GM18520 (cell line): ENCODE results near the gene LAX1.
"Not testable (repeated sequence)": the region's sequence is repeated elsewhere in the genome, so short reads cannot be mapped to it uniquely, and the experiment has no call there.

Experiments used
- ATAC-seq: cut with Tn5 transposase; IDR thresholded peaks from one replicate; pipeline ENCODE4 v1.9.1; 2021; ENCODE audit not compliant: unreplicated experiment

The LAX1 gene

GRCh38 chr1:203768256-203768655 lies 3.3 kb downstream of the LAX1 start:
- no peak for ATAC-seq

DNA sequence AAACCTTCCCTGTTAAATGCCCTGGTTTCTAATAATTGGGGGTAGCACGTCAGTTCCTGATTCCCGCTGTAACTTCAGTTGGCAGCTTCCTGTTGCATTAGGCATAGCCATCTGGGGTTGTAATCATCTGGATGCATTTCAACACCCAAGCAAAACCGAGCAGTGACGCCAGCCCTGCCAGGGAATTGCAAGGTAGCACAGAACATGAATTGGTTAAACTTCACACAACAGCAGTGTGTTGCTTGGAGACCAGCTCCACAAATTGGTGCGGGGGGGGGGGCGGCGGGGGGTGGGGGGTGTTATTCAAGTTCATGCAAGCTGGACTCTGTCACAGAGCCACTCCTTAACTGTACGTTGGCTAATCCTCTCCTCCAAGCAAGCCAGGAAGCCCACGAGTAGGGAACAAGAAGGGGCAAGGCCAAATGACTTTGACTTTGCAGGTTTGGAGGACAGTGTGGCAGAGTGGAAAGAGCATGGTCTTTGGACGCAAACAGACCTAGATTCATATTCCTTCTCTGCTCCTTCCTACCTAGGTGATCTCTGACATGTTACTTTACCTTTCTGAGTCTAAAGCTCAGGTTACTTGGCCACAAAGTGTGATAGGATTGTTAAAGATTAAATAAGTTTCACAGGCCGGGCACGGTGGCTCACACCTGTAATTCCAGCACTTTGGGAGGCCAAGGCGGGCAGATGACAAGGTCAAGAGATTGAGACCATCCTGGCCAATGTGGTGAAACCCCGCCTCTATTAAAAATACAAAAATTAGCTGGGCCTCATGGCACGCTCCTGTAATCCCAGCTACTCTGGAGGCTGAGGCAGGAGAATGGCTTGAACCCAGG lies 4.7 kb downstream of the LAX1 start:
- no peak for ATAC-seq

DNA sequence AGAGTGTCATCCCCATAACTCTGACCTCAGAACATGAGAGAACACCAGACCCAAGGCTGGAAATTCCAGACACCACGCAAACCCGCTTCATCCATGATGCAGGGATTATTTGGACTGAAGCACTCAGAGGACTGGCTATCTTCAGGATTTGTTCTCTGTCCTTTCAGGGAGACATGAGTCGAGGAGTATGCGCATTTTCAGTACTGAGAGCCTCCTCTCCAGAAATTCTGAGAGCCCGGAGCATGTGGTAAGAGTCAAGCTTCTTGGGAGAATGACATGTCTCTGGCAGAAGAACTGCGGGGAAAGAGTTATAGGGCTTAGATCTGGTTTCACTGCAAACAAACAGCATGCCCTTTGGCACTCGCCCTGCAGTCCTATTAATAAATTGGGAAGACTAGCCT lies 6.9 kb downstream of the LAX1 start:
- no peak for ATAC-seq

- ATAC-seq, result no peak
Observed at GRCh38 chr1:203772836-203773235, 7.9 kb downstream of the LAX1 start.

DNA sequence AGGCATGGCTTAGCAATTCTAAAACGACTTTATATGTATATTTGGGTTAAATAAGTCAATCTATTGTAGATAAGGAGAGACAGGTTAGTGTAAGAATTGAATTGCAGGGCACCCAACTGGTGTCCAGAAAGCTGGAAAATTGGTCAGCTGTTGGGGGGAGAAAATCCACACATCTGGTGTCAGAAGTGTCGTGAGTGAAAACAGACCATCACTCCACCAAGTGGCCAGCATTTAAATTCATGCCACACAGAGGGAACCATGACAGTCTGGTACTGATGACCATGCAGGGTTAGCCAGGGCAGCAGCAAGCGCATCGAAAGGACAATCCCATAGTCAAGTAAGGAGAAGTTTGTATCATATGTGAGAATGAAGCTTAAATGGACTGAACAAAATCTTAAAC lies 11.7 kb downstream of the LAX1 start:
- ATAC-seq, result no peak

DNA sequence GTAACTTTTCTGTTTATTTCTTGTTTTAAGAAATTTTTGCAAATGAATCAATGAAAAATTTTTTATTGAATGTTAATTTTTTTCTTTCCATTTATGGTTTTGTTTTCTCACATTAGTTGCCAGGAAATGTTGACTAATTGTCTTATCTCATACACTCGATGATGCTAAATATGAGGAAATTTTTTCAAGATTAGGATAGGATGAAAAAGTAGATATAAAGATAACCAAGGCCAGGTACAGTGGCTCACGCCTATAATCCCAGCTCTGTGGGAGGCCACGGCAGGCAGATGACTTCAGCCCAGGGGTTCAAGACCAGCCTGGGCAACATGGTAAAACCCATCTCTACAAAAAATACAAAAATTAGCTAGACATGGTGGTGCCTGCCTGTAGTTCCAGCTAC lies 12.6 kb downstream of the LAX1 start:
- no peak for ATAC-seq

DNA sequence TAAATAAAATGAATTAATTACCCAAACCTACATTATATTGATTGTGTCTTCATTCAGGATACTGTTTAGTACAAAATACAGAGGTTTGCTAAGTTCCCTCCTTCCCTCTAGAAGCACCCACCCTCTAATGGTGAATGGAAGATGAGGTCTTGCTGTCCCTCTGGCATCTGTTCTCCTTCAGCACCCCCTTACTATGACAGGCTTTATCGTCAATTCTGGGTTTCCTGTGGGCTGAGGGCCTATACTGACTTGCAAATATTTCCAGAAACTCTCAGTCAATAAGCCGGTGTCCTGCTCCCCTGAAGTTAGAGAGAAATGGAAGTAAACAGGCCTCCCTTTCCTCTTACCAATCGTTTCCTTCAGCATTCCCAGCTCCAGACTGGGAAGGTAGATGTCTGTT lies 13.2 kb downstream of the LAX1 start:
- ATAC-seq, result no peak

DNA sequence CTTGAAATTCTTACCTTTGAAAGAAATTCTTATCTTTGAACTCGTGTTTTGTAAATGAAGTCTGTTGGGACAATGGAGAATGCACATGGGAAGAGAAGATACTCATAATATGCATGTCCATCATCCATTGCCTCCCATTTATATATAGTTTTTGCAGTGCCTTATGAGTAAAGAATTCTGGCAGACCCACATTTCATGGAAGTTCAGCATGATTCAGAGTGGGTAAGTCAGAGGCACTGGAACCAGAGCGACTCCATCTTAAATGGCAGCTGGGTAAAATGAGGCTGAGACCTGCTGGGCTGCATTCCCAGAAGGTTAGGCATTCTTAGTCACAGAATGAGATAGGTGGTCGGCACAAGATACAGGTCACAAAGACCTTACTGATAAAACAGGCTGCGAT lies 13.8 kb downstream of the LAX1 start:
- ATAC-seq, result no peak

- ATAC-seq, result no peak
Observed at GRCh38 chr1:203781962-203782361, 17.0 kb downstream of the LAX1 start.

GRCh38 chr1:203789966-203790365 lies 25.0 kb downstream of the LAX1 start:
- ATAC-seq, result no peak

DNA sequence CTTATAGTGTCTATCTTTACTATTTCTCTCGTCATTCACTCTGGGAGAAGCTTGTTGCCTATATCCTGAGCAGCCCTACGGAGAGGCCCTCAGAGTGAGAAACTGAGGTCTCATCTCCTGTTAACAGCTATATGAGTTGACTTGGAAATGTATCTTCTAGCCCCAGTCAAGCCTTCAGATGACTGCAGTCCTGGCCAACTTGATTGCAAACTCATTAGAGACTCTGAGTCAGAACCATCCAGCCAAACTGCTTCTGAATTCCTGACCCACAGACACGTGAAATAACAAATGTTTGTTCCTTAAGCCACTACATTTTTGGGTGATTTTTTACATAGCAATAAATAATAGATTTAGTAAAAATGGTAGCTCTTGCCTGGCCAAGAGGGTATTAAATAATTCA lies 26.5 kb downstream of the LAX1 start:
- no peak for ATAC-seq

- no peak for ATAC-seq
Observed at GRCh38 chr1:203792486-203792885, 27.5 kb downstream of the LAX1 start.

GRCh38 chr1:203793561-203793960 lies 28.6 kb downstream of the LAX1 start:
- ATAC-seq, result not testable (repeated sequence)

- ATAC-seq, result no peak
Observed at GRCh38 chr1:203794764-203795440, 29.9 kb downstream of the LAX1 start.

- peak; percentile 93 for ATAC-seq
Observed at GRCh38 chr1:203795441-203796235, 30.7 kb downstream of the LAX1 start, which contains the start of the genes ZBED6 and ZC3H11A. ZBED6 (plus strand) TSS chr1:203795623; CDS start chr1:203797523, 1,900 bp downstream. ZC3H11A (plus strand) TSS chr1:203795623; CDS start chr1:203817071, 21,448 bp downstream.

- ATAC-seq, result no peak
Observed at GRCh38 chr1:203796236-203796605, 31.2 kb downstream of the LAX1 start.

DNA sequence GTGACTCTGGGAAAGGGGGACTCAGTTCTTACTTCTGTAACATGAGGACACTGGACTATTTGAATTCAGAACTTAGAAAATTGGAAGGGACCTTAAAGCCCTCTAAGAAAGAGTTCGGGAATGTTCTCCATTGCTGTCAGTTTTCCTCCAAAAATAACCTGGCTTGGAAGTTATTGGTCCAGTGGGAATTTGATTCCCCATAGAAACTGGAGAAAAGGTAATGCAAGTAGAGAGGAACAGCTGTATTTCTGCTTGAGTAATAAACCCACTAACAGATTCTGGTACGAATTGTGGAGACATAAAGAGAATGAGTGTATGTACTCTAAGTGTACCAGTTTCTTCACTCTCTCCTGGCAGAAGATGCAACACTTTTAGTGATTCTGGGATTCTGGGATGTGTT lies 32.2 kb downstream of the LAX1 start:
- no peak for ATAC-seq

DNA sequence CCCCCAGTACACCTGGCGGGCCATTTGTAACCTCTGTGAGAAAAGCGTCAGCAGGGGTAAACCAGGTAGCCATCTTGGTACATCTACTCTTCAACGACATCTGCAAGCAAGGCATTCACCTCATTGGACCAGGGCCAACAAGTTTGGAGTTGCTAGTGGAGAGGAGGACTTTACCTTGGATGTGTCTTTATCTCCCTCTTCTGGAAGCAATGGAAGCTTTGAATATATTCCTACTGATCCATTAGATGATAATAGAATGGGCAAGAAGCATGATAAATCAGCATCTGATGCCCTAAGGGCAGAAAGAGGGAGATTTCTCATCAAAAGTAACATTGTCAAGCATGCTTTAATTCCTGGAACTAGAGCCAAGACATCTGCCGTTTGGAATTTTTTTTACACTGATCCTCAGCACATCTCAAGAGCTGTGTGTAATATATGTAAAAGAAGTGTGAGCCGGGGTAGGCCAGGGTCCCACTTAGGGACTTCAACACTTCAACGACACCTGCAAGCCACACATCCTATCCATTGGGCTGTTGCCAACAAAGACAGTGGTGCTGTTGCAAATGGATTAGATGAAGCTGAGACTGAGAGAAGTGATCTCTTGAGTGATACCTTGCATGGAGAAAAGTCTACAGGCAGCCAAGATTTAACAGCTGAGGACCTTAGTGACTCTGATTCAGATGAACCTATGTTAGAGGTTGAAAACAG lies 33.1 kb downstream of the LAX1 start:
- ATAC-seq, result no peak

GRCh38 chr1:203799157-203799556 lies 34.2 kb downstream of the LAX1 start:
- no peak for ATAC-seq

DNA sequence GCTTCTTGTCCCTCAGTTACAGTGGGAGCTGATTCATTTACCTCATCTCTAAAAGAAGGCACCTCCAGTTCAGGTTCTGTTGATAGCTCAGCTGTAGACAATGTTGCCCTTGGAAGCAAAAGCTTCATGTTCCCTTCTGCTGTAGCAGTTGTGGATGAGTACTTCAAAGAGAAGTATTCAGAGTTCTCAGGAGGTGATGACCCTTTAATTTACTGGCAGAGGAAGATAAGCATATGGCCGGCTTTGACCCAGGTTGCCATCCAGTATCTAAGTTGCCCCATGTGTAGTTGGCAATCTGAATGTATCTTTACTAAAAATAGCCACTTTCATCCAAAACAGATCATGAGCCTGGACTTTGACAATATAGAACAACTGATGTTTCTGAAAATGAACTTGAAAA lies 35.0 kb downstream of the LAX1 start:
- no peak for ATAC-seq

GRCh38 chr1:203805689-203806088 lies 40.7 kb downstream of the LAX1 start:
- ATAC-seq, result no peak
